Suprapubic skin (tissue), 4 donors: Measurements from ENCODE around the gene PPM1H.

Source experiments
- EP300 ChIP-seq: sonication (generic); formaldehyde crosslinking; IDR thresholded peaks from one replicate; pipeline ENCODE4 v1.6.1; 2017; ENCODE audit warnings: antibody characterized with exemption
- POLR2A ChIP-seq, 2 donors: fragments of 450-650 bp; IDR thresholded peaks; one replicate each; pipeline ENCODE4 v1.6.1; 2017; ENCODE audit warnings: antibody characterized with exemption in 2 of 2, mild to moderate bottlenecking in 2 of 2, moderate library complexity in 2 of 2
- POLR2AphosphoS5 ChIP-seq, 3 donors: sonication (generic); formaldehyde crosslinking; IDR thresholded peaks; one replicate each; pipeline ENCODE4 v1.6.1; 2017; ENCODE audit warnings: antibody characterized with exemption in 3 of 3
- TF ChIP-seq, protein P1 (sequence below), 2 donors: fragments of 200-600 bp in 1 of 2; fragments of 450-650 bp in 1 of 2; sonication (generic) in 1 of 2; IDR thresholded peaks; one replicate each; pipeline ENCODE4 v1.5.1; 2016 to 2019; ENCODE audit warnings: antibody characterized with exemption in 2 of 2, mild to moderate bottlenecking in 1 of 2, moderate library complexity in 1 of 2

DNA sequence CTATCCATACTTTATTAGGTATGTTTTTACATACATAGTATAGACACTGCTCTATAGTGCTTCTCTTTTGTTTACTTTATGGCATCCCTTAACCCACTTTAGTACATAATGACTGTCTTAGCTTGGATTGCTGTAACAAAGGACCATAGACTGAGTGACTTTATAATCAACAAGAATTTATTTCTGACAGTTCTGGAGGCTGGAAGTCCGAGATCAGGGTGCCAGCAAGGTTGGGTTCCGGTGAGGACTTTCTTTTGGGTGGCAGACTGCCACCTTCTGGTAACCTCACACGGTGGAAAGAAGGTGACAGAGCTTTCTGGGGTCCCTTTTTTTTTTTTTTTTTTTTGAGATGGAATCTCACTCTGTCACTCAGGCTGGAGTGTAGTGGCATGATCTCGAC lies 48.6 kb upstream of the PPM1H start:
- TF ChIP-seq, protein P1, sequence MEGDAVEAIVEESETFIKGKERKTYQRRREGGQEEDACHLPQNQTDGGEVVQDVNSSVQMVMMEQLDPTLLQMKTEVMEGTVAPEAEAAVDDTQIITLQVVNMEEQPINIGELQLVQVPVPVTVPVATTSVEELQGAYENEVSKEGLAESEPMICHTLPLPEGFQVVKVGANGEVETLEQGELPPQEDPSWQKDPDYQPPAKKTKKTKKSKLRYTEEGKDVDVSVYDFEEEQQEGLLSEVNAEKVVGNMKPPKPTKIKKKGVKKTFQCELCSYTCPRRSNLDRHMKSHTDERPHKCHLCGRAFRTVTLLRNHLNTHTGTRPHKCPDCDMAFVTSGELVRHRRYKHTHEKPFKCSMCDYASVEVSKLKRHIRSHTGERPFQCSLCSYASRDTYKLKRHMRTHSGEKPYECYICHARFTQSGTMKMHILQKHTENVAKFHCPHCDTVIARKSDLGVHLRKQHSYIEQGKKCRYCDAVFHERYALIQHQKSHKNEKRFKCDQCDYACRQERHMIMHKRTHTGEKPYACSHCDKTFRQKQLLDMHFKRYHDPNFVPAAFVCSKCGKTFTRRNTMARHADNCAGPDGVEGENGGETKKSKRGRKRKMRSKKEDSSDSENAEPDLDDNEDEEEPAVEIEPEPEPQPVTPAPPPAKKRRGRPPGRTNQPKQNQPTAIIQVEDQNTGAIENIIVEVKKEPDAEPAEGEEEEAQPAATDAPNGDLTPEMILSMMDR (IDR thresholded peaks at IDR 0.05), result no peak
- TF ChIP-seq POLR2AphosphoS5 (IDR thresholded peaks at IDR 0.05) (no peak), POLR2A (IDR thresholded peaks at IDR 0.05) (no peak), EP300 (no peak)
